Measurements from ENCODE around the gene INO80C.

DNA sequence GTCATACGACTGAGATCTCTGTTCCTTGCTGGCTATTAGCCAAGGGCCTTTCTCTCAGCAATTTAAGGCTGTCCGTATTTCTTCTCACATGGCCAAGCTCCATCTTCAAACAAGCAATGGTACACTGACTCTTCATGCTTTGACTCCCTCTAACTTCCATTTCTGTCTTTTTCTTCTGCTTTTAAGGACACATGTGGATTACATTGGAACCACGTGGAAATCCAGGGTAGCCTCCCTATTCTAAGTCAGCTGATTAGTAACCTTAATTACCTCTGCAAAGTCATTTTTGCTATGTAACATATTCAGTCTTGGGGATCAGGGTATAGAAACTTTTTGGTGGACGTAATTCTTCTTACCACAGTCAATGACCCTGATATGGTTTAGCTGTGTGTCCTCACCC, 79.2 kb downstream of the INO80C start:
- TF ChIP-seq JUN (CRISPR knock-in tag; IDR thresholded peaks at IDR 0.05) = no peak
- TF ChIP-seq, protein P1, sequence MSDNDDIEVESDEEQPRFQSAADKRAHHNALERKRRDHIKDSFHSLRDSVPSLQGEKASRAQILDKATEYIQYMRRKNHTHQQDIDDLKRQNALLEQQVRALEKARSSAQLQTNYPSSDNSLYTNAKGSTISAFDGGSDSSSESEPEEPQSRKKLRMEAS (CRISPR knock-in tag; IDR thresholded peaks at IDR 0.05) = no peak
- no peak for TF ChIP-seq FOXJ3 (CRISPR knock-in tag; IDR thresholded peaks at IDR 0.05; ENCODE audit: borderline replicate concordance)
- no peak for TF ChIP-seq GABPB1 (CRISPR knock-in tag; IDR thresholded peaks at IDR 0.05)
- TF ChIP-seq, protein P2, sequence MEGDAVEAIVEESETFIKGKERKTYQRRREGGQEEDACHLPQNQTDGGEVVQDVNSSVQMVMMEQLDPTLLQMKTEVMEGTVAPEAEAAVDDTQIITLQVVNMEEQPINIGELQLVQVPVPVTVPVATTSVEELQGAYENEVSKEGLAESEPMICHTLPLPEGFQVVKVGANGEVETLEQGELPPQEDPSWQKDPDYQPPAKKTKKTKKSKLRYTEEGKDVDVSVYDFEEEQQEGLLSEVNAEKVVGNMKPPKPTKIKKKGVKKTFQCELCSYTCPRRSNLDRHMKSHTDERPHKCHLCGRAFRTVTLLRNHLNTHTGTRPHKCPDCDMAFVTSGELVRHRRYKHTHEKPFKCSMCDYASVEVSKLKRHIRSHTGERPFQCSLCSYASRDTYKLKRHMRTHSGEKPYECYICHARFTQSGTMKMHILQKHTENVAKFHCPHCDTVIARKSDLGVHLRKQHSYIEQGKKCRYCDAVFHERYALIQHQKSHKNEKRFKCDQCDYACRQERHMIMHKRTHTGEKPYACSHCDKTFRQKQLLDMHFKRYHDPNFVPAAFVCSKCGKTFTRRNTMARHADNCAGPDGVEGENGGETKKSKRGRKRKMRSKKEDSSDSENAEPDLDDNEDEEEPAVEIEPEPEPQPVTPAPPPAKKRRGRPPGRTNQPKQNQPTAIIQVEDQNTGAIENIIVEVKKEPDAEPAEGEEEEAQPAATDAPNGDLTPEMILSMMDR (IDR thresholded peaks at IDR 0.05) = no peak
- TF ChIP-seq, protein P3, sequence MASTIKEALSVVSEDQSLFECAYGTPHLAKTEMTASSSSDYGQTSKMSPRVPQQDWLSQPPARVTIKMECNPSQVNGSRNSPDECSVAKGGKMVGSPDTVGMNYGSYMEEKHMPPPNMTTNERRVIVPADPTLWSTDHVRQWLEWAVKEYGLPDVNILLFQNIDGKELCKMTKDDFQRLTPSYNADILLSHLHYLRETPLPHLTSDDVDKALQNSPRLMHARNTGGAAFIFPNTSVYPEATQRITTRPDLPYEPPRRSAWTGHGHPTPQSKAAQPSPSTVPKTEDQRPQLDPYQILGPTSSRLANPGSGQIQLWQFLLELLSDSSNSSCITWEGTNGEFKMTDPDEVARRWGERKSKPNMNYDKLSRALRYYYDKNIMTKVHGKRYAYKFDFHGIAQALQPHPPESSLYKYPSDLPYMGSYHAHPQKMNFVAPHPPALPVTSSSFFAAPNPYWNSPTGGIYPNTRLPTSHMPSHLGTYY (CRISPR knock-in tag; IDR thresholded peaks at IDR 0.05) = no peak
- TF ChIP-seq, protein P4, sequence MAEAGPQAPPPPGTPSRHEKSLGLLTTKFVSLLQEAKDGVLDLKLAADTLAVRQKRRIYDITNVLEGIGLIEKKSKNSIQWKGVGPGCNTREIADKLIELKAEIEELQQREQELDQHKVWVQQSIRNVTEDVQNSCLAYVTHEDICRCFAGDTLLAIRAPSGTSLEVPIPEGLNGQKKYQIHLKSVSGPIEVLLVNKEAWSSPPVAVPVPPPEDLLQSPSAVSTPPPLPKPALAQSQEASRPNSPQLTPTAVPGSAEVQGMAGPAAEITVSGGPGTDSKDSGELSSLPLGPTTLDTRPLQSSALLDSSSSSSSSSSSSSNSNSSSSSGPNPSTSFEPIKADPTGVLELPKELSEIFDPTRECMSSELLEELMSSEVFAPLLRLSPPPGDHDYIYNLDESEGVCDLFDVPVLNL (CRISPR knock-in tag; IDR thresholded peaks at IDR 0.05; ENCODE audit: borderline replicate concordance, low read depth) = no peak
- TF ChIP-seq, protein P5, sequence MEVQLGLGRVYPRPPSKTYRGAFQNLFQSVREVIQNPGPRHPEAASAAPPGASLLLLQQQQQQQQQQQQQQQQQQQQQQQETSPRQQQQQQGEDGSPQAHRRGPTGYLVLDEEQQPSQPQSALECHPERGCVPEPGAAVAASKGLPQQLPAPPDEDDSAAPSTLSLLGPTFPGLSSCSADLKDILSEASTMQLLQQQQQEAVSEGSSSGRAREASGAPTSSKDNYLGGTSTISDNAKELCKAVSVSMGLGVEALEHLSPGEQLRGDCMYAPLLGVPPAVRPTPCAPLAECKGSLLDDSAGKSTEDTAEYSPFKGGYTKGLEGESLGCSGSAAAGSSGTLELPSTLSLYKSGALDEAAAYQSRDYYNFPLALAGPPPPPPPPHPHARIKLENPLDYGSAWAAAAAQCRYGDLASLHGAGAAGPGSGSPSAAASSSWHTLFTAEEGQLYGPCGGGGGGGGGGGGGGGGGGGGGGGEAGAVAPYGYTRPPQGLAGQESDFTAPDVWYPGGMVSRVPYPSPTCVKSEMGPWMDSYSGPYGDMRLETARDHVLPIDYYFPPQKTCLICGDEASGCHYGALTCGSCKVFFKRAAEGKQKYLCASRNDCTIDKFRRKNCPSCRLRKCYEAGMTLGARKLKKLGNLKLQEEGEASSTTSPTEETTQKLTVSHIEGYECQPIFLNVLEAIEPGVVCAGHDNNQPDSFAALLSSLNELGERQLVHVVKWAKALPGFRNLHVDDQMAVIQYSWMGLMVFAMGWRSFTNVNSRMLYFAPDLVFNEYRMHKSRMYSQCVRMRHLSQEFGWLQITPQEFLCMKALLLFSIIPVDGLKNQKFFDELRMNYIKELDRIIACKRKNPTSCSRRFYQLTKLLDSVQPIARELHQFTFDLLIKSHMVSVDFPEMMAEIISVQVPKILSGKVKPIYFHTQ (CRISPR knock-in tag; IDR thresholded peaks at IDR 0.05) = no peak
- TF ChIP-seq, protein P6, sequence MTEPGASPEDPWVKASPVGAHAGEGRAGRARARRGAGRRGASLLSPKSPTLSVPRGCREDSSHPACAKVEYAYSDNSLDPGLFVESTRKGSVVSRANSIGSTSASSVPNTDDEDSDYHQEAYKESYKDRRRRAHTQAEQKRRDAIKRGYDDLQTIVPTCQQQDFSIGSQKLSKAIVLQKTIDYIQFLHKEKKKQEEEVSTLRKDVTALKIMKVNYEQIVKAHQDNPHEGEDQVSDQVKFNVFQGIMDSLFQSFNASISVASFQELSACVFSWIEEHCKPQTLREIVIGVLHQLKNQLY (CRISPR knock-in tag; IDR thresholded peaks at IDR 0.05) = no peak
- no peak for TF ChIP-seq ETV6 (CRISPR knock-in tag; IDR thresholded peaks at IDR 0.05)
- TF ChIP-seq MXD4 (CRISPR knock-in tag; IDR thresholded peaks at IDR 0.05; ENCODE audit: borderline replicate concordance) = no peak
- TF ChIP-seq RELA (CRISPR knock-in tag; IDR thresholded peaks at IDR 0.05; ENCODE audit: borderline replicate concordance) = no peak

All from WTC11 (cell line).